ENCODE data around the gene WIPF2.

DNA sequence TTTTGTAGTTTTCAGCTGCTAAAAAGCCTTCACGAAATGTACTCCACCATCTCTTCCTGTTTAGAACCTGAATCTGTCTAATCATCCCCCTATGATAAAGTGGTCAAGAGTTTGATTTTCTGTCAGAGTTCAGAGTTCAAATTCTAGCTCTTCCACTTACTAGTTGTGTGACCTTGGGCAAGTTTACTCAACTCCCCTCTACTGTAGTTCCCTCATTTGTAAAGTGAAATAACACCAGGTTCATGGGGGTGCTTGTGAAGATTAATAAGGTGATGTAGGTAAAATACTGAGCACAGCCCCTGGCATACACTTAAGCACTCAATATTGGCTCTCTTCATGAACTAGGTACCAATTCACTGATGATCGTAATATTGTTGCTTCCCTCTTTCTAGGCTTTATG is 67.4 kb downstream of the WIPF2 start:
- TF ChIP-seq, protein P1, sequence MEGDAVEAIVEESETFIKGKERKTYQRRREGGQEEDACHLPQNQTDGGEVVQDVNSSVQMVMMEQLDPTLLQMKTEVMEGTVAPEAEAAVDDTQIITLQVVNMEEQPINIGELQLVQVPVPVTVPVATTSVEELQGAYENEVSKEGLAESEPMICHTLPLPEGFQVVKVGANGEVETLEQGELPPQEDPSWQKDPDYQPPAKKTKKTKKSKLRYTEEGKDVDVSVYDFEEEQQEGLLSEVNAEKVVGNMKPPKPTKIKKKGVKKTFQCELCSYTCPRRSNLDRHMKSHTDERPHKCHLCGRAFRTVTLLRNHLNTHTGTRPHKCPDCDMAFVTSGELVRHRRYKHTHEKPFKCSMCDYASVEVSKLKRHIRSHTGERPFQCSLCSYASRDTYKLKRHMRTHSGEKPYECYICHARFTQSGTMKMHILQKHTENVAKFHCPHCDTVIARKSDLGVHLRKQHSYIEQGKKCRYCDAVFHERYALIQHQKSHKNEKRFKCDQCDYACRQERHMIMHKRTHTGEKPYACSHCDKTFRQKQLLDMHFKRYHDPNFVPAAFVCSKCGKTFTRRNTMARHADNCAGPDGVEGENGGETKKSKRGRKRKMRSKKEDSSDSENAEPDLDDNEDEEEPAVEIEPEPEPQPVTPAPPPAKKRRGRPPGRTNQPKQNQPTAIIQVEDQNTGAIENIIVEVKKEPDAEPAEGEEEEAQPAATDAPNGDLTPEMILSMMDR (IDR thresholded peaks at IDR 0.05; ENCODE audit: extremely low read depth in 1 of 2, insufficient read depth in 1 of 2, low read depth in 1 of 2, low read length in 2 of 2) = no peak
- TF ChIP-seq FOS (IDR thresholded peaks at IDR 0.05; ENCODE audit: borderline replicate concordance, insufficient read depth, low read length) (no peak), POLR2A (IDR thresholded peaks at IDR 0.05; ENCODE audit: low read depth, low read length) (no peak), POLR2AphosphoS5 (IDR thresholded peaks at IDR 0.05; ENCODE audit: insufficient read depth, low read depth, low read length) (no peak), MYC (IDR thresholded peaks at IDR 0.05; ENCODE audit: low read depth, low read length) (no peak), EZH2 (IDR thresholded peaks at IDR 0.05; ENCODE audit: borderline replicate concordance, low read depth, low read length, severe bottlenecking) (no peak)
- TF ChIP-seq, protein P2, sequence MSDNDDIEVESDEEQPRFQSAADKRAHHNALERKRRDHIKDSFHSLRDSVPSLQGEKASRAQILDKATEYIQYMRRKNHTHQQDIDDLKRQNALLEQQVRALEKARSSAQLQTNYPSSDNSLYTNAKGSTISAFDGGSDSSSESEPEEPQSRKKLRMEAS (IDR thresholded peaks at IDR 0.05; ENCODE audit: insufficient read depth, insufficient read length) = no peak

All from endothelial cell of umbilical vein (primary cell).